ENCODE measurements around the gene SH3TC2.

SH3TC2 gene

DNA sequence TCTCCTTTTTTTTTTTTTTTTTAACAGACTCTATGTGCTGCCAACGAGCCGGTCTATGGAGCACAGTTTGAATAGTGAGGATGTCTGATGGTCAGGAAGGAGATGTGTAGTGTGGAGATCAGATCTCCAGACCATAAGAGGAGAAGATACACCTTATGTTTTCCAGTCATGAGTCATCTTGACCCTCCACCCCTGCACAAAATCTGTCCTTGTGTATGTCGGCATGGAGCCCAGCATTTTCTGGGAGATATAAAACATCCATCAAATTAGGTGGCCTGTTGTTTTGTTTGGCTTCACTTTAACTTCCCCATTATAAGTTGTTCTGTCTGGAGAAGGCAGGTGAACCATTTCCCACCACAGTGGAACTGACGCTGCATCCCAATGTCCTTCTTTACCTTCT lies 19.2 kb downstream of the SH3TC2 start:
- no peak for DNase-seq (ENCODE audit: low read depth in 2 of 2)
- no peak for TF ChIP-seq CTCF (IDR thresholded peaks at IDR 0.05; ENCODE audit: low read depth, low read length)
- no peak overlapping the region for H3K4me3 ChIP-seq (replicated peaks in 1 of 2; ENCODE audit: low read depth in 2 of 2, low read length in 2 of 2)

DNA sequence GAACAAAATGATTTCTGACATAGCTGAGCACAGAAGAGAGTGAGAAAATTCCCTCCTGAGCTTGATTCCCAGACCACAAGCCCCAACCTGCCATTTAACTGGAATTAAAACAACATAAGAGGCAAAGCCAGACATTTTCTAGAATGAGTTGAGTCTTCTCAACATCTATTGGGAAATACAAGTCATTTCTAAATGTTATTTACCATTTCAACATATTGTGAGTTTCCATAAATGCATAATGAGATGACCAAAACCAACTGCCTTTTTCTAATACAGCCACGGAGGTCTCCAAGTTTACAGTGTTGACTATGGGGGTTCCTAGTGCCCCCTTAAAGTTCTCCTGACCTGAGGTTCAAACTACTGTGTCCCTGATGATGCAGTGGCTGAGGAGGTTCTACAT lies 20.0 kb downstream of the SH3TC2 start:
- no peak overlapping the region for H3K4me3 ChIP-seq (replicated peaks in 1 of 2; ENCODE audit: low read depth in 2 of 2, low read length in 2 of 2)
- TF ChIP-seq CTCF (IDR thresholded peaks at IDR 0.05; ENCODE audit: low read depth, low read length) = no peak
- no peak for DNase-seq (ENCODE audit: low read depth in 2 of 2)

DNA sequence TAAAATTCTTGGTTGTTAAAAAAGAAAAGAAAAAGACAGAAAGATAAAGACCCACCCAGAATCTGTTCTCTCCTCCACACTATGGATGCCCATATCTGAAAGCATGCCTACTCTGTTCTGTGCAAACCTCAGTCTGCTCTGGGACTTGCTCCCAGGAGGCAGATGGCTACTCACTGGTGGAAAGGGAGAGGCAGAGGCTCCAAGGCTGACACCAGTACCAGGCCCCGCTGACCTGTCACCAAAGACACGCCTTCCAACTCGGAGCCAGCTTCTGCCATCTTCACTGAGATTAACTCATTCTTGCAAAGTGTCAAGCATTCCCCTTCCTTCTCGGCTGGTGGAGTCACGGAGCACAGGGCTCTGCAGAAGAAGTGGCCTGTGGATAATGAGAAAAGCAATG lies 21.6 kb downstream of the SH3TC2 start:
- no peak for DNase-seq (ENCODE audit: low read depth in 2 of 2)
- no peak for TF ChIP-seq CTCF (IDR thresholded peaks at IDR 0.05; ENCODE audit: low read depth, low read length)
- no peak overlapping the region for H3K4me3 ChIP-seq (replicated peaks in 1 of 2; ENCODE audit: low read depth in 2 of 2, low read length in 2 of 2)

GRCh38 chr5:149040421-149040820 lies 22.4 kb downstream of the SH3TC2 start:
- H3K4me3 ChIP-seq (replicated peaks in 1 of 2; ENCODE audit: low read depth in 2 of 2, low read length in 2 of 2) = no peak overlapping the region
- DNase-seq (ENCODE audit: low read depth in 2 of 2) = peak; percentile 37 to 54
- no peak for TF ChIP-seq CTCF (IDR thresholded peaks at IDR 0.05; ENCODE audit: low read depth, low read length)

GRCh38 chr5:149039506-149039905 lies 23.4 kb downstream of the SH3TC2 start:
- H3K4me3 ChIP-seq (replicated peaks in 1 of 2; ENCODE audit: low read depth in 2 of 2, low read length in 2 of 2) = no peak overlapping the region
- DNase-seq (ENCODE audit: low read depth in 2 of 2) = peak; percentile 42 to 48
- no peak for TF ChIP-seq CTCF (IDR thresholded peaks at IDR 0.05; ENCODE audit: low read depth, low read length)

DNA sequence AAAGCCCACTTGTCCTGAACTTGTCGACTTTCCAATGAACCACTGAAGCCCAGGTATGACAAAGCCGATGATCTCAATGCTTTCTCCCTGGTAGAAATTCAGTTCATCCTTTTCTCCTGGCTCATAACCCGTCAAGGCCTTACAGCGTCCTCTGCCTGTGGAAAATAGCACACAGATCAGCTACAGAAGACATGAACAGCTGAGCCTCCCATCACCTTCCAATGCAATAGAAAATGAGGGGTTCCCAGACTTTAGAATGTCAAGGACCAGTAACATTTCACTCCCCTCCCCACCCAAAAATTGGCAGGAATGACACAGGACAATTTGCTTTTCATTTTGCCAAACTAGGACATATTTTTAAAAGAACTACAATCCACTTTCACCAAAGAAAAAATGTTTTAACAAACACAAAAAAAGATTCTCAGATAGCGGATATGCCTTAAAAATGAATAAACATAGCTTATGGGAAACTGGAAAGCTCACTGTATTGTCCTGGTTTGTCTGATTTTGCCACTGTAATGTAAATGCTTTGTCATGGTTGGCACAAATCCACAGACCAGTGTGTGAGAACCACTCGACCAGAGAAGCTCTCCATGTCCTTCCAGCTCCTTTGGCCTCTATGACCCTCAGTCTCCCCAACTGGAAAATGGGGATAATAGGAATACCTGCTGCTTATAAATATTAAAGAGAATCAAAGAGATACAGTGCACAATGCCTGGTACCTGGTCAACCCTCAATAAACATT lies 24.4 kb downstream of the SH3TC2 start:
- H3K4me3 ChIP-seq (replicated peaks in 1 of 2; ENCODE audit: low read depth in 2 of 2, low read length in 2 of 2) = no peak overlapping the region
- peak; percentile 56 to 69 for DNase-seq (ENCODE audit: low read depth in 2 of 2)
- TF ChIP-seq CTCF (IDR thresholded peaks at IDR 0.05; ENCODE audit: low read depth, low read length) = no peak

DNA sequence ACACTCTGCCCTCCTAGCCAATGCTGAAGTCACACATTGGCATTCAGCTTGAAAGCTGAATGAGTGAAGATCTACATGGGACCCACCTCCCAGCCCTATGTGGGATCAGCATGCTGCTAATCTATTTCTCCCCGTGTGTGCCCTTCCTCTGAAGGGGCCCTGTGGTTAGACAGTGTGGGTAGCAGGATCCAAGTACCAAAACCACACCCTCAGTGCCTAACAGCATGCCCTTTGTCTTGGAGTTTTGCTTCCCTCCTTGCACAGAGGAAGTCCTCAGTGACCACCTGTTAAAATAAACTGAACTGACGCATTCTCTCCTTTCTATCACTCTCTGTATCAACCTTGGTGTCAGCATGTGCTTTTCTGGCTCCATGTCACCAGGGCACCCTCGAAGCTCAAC lies 25.0 kb downstream of the SH3TC2 start:
- TF ChIP-seq CTCF (IDR thresholded peaks at IDR 0.05; ENCODE audit: low read depth, low read length) = no peak
- H3K4me3 ChIP-seq (replicated peaks in 1 of 2; ENCODE audit: low read depth in 2 of 2, low read length in 2 of 2) = no peak overlapping the region
- DNase-seq (ENCODE audit: low read depth in 2 of 2) = no peak
